K562 (cell line): ENCODE measurements around the gene UBE2A. TPM values are rescaled to one million over a fixed set of nuclear protein-coding genes. Genes with fewer than 3 reads are reported as not detected.

Source experiments
- CC2D1A ChIP-seq: fragments of 450-650 bp; IDR thresholded peaks from 2 replicates; pipeline ENCODE4 v1.6.1; 2017; ENCODE audit warnings: mild to moderate bottlenecking
- NKRF ChIP-seq: fragments of 450-650 bp; IDR thresholded peaks from 2 replicates; pipeline ENCODE4 v1.6.1; 2016; ENCODE audit warnings: borderline replicate concordance
- RNF2 ChIP-seq: sonication (generic); IDR thresholded peaks from 2 replicates; pipeline ENCODE4 v1.6.1; 2016
- RREB1 ChIP-seq: fragments of 250-450 bp; sonication (Bioruptor Pico); IDR thresholded peaks from 2 replicates; pipeline ENCODE4 v1.4.0; 2020
- THAP12 ChIP-seq: fragments of 250-450 bp; sonication (Bioruptor Pico); IDR thresholded peaks from 2 replicates; pipeline ENCODE4 v1.9.0; 2021; ENCODE audit warnings: mild to moderate bottlenecking, inconsistent platforms
- ZNF253 ChIP-seq: fragments of 250-450 bp; sonication (Bioruptor Pico); conservative IDR thresholded peaks from 2 replicates; pipeline ENCODE4 v1.6.1; 2021; ENCODE audit warnings: mild to moderate bottlenecking
- ZNF274 ChIP-seq: IDR thresholded peaks from 2 replicates; pipeline ENCODE4 v1.6.1; 2011; ENCODE audit warnings: low read depth, mild to moderate bottlenecking, low read length, moderate library complexity, borderline replicate concordance
- ZNF407 ChIP-seq: fragments of 450-650 bp; IDR thresholded peaks from 2 replicates; pipeline ENCODE4 v1.6.1; 2016; ENCODE audit warnings: low read depth
- polyA plus RNA-seq, 8 experiments: library from polyadenylated mRNA; depleted of rRNA in 4 of 8; stranded (reverse) in 5 of 8; unstranded in 3 of 8; fragments of >200 nt; fragmentation: Nextera tagmentation in 2 of 8; fragmentation: Illumina TruSeq in 1 of 8; extraction: Ambion mirVana in 2 of 8; extraction: Trizol in 1 of 8; gene quantifications; 2 replicates each; pipeline versions ENCODE4 v1.2.1 to v1.2.3, GENCODE V29; 2011 to 2014; ENCODE audit warnings: inconsistent platforms in 1 of 8, missing spikeins in 1 of 8
- total RNA-seq, 7 experiments: library from RNA; depleted of rRNA in 6 of 7; stranded (reverse); fragments of >200 nt in 6 of 7; fragmentation: Illumina TruSeq in 2 of 7; extraction: Trizol in 2 of 7; gene quantifications; 2 replicates each; pipeline versions ENCODE4 v1.2.1 to v1.2.3, GENCODE V29; 2011 to 2021; ENCODE audit warnings: low replicate concordance in 1 of 7

UBE2A gene
- total and polyA plus RNA-seq, 9 of the 15 experiments (the other 6 are each of a cell fraction or from before 2014, with no cell fraction given), result 21.6 to 87.6 (median 47.8) TPM

DNA sequence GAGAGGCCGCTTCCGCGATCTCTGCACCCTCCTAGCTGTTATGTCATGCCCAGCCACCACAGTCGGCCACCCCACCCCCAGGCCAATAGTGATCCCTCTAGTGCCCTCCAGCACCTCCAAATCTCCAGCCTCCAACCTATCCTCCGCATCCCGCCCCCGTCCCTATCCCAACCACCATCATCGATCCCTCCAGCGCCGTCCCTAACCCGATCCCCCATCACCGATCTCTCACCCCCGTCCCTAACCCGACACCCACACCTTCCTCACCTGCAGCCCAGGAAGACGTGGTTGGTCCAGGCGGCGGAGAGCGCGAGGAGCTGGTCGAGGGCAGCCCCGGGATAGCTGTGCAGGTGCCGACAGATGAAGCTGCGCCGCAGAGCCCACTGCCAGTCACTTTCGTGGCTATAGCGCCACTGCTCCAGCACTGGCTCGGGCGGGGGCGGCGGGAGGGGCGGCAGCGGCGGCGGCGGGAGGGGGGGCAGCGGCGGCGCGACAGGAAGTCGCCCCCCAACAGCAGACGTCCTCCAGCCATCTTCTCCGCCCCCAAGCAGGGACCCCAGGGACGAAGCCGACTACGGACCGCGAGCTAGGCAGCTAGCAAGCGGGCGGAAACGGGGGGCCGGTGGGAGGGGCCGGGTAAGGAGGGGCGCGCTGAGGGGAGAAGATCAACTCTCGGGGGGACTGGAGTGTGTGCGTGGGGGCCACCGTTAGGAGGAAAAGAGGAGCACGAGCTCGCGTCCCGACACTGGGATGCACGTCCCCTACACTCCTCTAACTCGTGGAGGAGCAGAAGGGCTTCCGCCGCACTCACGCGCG is 31.3 kb downstream of the UBE2A start (continued):
- TF ChIP-seq THAP12 (CRISPR knock-in tag), result no peak
- 0 out of 2 replicates have a peak, but pooled peaks have one; percentile 11 for TF ChIP-seq CC2D1A
- TF ChIP-seq ZNF253, result no peak
- peak; percentile 21; the same call in 1 of the 2 replicates for TF ChIP-seq NKRF
- no peak for TF ChIP-seq ZNF407
- TF ChIP-seq RNF2, result no peak
- TF ChIP-seq ZNF274, result no peak
- TF ChIP-seq RREB1 (CRISPR knock-in tag), result no peak
